Transverse colon (tissue), 3 donors: ENCODE results near the gene MYL4.

Experiments
- CTCF ChIP-seq, 5 experiments: fragments of 200-600 bp in 3 of 5; fragments of 450-650 bp in 2 of 5; sonication (generic) in 3 of 5; IDR thresholded peaks; 1 replicate in 2 of 5; 2 replicates in 3 of 5; pipeline ENCODE4 v1.5.1; 2016 to 2017; ENCODE audit warnings: antibody characterized with exemption in 5 of 5, inconsistent platforms in 3 of 5, mild to moderate bottlenecking in 2 of 5, moderate library complexity in 1 of 5
- POLR2A ChIP-seq: fragments of 450-650 bp; IDR thresholded peaks from one replicate; pipeline ENCODE4 v1.6.1; 2016; ENCODE audit warnings: antibody characterized with exemption, mild to moderate bottlenecking, moderate library complexity

- TF ChIP-seq CTCF (IDR thresholded peaks at IDR 0.05) (no peak), POLR2A (no peak)
Observed at GRCh38 chr17:47252209-47252608, 43.1 kb downstream of the MYL4 start.
